SKM-1 treated with dmso at 0.1 percent for 144 hours (cell line): Measurements from ENCODE around the gene ERI2.
"Not testable (repeated sequence)": the region's sequence is repeated elsewhere in the genome, so short reads cannot be mapped to it uniquely, and the experiment has no call there.

Experiments
- DNase-seq: peaks from one replicate; lab custom pipeline; 2025; ENCODE audit not compliant: unreplicated experiment; lab: John Stamatoyannopoulos, UW

The ERI2 gene

GRCh38 chr16:20821682-20822081 is 15.4 kb upstream of the ERI2 start:
- DNase-seq: no peak

GRCh38 chr16:20818929-20819585 is 12.8 kb upstream of the ERI2 start:
- no peak for DNase-seq

- DNase-seq: no peak
Measured at GRCh38 chr16:20814784-20815183, 8.5 kb upstream of the ERI2 start.

- no peak for DNase-seq
Measured at GRCh38 chr16:20812510-20812909, 6.2 kb upstream of the ERI2 start.

- DNase-seq: no peak
Measured at GRCh38 chr16:20811889-20812439, 5.7 kb upstream of the ERI2 start.

- no peak for DNase-seq
Measured at GRCh38 chr16:20807862-20808261, 1.6 kb upstream of the ERI2 start.

GRCh38 chr16:20805684-20806167 is 546 bp downstream of the ERI2 start:
- not testable (repeated sequence) for DNase-seq

GRCh38 chr16:20803561-20804214 is 2.6 kb downstream of the ERI2 start:
- DNase-seq: no peak

- DNase-seq: no peak
Measured at GRCh38 chr16:20803192-20803560, 3.1 kb downstream of the ERI2 start.

- DNase-seq: no peak
Measured at GRCh38 chr16:20801278-20801677, 5.0 kb downstream of the ERI2 start.

GRCh38 chr16:20799599-20799998 is 6.7 kb downstream of the ERI2 start:
- DNase-seq: peak; percentile 28

GRCh38 chr16:20798364-20798763 is 7.9 kb downstream of the ERI2 start:
- no peak for DNase-seq

- DNase-seq: no peak
Measured at GRCh38 chr16:20791923-20792612, 14.2 kb downstream of the ERI2 start.

GRCh38 chr16:20789130-20789529 is 17.1 kb downstream of the ERI2 start:
- no peak for DNase-seq

GRCh38 chr16:20784204-20784603 is 22.1 kb downstream of the ERI2 start:
- no peak for DNase-seq

GRCh38 chr16:20782470-20782869 is 23.8 kb downstream of the ERI2 start:
- no peak for DNase-seq

- DNase-seq: peak; percentile 78
Measured at GRCh38 chr16:20781697-20782096, 24.6 kb downstream of the ERI2 start.

- DNase-seq: peak; percentile 56
Measured at GRCh38 chr16:20774703-20775362, 31.4 kb downstream of the ERI2 start.

GRCh38 chr16:20773679-20774078 is 32.6 kb downstream of the ERI2 start:
- no peak for DNase-seq

GRCh38 chr16:20768818-20769217 is 37.5 kb downstream of the ERI2 start:
- no peak for DNase-seq

GRCh38 chr16:20768121-20768520 is 38.2 kb downstream of the ERI2 start:
- no peak for DNase-seq
